M059J (cell line): Measurements from ENCODE around the gene PSAT1. TPM values are rescaled to one million over a fixed set of nuclear protein-coding genes. Genes with fewer than 3 reads are reported as not detected.

ENCODE experiments used
- DNase-seq: peaks from one replicate; pipeline ENCODE4 v3.0.0-alpha.2; 2012; ENCODE audit warnings: low read depth
- total RNA-seq: library from RNA; depleted of rRNA; stranded (reverse); fragments of >200 nt; shearing (Covaris generic); gene quantifications from 2 replicates; pipeline ENCODE4 v1.2.3, GENCODE V29; 2014

PSAT1 gene
- total RNA-seq, 1 experiment from 2014 or later: 82.0 TPM

GRCh38 chr9:78292716-78293497, 4.0 kb upstream of the PSAT1 start:
- no peak for DNase-seq

DNA sequence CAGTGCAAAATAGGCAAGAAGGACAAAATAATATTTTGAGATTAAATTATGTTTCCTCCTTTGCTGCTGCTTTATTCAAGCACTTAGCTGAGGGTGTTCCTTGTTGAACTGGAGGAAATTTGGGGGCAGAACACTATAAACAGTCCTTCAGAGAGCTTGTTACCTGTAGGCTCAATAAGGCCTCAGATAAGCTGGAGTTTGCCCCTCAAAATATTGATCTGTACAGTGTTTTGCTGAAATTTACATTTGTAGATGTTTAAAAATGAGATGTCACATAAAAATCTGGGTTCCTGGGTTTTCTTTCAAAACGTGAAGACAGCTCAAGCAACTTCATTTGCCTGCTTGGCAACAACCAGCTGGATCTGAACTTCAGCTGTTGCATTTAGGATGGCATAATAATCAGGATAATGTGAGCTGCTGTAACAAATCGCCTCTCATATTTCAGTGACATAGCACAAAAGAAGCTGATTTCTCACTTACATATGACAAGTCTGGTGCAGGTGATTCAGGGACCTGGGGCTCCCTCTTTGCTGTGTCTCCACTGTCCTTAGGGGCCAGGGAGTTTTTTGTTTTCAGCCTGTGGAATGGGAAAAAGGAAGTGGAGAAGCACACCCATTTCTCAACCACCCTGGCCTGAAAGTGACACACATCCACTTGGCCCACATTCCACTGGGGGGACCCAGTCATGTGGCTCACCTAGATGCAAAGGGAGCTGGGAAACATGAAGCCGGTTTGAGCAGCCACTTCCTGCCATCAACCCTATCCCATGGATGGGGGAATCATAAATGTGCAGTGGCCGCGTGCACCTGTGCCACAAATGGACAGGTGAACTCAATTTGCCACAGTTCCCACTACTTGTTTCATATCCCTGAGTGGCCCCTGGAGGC, 2.4 kb upstream of the PSAT1 start:
- no peak for DNase-seq

DNA sequence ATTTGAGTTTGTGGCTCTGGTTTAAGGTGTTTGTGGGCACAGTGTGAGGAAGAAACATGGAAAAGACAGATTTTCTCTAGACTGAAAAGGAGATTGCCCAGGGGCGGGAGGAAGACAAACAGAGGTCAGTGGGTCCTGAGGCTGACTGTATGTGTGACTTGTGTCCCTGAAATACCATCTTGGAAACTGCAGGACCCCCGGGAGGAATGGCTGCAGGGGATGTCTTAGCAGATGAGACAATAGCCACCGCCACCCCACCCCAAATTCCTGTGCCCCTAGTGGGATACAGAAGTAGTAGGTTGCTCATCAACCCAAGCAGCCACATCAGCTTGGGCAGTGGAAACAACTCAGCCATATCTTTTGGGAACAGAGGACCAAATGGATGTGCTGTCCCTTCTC, 1.7 kb upstream of the PSAT1 start:
- no peak for DNase-seq

- no peak for DNase-seq
These were observed 1.2 kb upstream of the PSAT1 start for GRCh38 chr9:78295731-78296130.

DNA sequence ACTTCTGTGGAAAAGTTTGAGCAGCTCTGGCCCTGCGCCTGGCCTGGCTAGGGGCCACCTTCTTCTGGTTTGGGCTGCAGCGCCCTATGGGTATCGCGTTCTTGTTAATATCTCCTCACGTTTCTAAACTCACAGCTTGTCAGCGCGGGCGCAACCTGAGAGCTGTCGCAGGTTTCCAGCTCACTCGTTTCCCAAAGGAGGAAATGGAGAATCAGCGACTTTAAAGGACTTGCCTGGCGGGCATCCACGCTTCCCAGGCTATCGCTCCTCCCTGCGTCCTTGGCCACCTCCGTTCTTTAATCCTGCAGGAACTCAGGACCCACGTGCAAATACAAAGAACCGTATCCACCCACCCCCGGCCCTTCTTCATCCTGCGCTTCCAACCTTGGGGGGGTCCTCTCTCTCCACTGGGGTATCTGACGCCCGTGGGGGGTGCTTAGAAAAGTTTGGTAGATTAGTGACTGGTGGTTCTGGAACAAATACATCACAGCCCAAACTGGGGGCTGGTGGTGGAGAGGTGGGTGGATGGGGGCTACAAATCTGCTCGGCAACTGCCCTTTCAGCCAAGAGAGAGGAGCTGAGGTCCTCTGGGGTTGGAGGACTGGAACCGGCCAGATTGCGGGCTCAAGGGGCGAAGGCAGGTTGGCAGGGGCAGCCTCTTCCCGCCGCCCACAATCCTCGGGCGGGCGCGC, 578 bp upstream of the PSAT1 start:
- DNase-seq: peak; percentile 84

DNA sequence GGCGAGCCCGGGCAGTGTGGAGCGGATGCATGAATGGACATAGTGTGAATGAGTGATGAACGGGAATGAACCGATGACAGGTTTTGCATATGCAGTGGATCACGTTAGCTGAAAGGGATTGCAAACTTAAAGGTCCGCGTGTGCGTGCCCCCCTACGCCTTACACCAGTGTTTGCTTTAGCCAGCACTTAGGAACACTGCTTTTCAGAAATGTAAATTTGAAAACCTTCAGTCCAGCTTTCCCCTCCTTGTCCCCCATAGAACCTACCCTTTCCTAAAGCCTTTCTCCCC, 692 bp downstream of the PSAT1 start:
- DNase-seq: no peak

- DNase-seq: peak; percentile 4
These were observed 1.3 kb downstream of the PSAT1 start for GRCh38 chr9:78298046-78298765.

- no peak for DNase-seq
These were observed 3.3 kb downstream of the PSAT1 start for GRCh38 chr9:78300209-78300608.

GRCh38 chr9:78301466-78301865, 4.5 kb downstream of the PSAT1 start:
- DNase-seq: no peak

DNA sequence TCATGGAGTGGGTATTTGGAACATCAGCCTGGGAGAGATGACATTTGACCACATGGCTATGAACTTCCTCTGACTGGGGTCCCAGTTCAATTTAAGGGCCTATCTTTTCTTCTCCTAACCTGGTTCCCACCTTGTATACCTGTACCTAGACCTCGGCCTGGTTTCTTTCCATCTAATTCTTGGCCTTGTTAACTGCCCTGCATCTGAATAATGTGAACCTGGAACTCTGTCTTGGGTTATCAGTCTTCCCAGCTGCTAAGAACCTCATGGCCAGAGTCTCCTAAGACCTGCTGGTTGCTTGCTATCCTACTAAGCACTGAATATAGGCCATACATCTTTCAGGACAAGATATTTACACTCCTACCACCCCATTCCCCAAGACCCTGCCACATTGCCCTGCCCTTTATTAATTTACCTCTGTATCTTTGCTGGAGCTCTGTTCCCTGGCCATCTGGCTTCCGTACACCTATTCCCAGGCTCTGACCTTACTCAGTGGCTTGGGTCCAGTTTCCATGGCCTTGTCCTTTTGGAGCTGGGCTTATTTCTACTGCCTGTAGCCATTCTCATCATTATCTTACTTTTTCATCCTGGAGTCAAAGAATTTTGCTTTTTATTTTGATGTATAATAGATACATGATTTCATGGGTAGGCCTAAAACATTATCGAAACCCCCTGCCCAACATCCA, 6.6 kb downstream of the PSAT1 start:
- no peak for DNase-seq

- no peak for DNase-seq
These were observed 7.4 kb downstream of the PSAT1 start for GRCh38 chr9:78304357-78304756.

DNA sequence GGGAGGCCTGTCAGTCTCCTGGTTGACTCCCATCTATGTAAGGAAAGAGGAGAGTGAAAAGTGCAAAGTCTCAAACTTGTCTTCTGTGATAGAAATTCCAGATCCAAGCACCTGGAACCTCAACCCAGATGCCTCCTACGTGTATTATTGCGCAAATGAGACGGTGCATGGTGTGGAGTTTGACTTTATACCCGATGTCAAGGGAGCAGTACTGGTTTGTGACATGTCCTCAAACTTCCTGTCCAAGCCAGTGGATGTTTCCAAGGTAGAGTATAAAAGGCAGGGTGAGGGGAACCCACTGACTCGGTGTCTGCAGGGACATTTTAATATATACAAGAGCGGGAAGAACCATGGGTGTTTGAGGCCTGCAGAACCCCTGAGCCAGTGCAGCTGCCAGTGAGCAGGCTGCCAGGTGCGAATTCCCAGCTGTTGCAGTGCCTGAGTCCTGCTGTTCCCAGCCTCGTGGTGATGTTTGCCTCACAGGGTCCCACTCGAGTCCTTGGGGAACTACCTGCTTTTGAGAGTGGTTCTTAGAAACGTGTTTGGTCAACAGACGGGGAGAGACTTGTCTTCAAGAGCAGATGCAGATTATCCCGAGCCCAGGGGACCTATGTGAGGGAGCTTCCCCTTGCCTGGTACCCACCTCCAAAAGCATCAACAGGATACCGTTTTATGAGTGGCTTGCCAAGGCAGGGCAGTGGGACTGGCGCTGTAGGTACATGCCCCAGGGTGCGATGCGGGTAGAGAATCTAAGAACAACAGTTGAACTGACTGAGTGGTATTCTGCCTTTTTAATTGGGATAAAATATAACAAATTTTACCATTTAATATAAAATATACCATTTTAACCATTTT, 9.5 kb downstream of the PSAT1 start:
- no peak for DNase-seq

- no peak for DNase-seq
These were observed 10.4 kb downstream of the PSAT1 start for GRCh38 chr9:78307360-78307759.

DNA sequence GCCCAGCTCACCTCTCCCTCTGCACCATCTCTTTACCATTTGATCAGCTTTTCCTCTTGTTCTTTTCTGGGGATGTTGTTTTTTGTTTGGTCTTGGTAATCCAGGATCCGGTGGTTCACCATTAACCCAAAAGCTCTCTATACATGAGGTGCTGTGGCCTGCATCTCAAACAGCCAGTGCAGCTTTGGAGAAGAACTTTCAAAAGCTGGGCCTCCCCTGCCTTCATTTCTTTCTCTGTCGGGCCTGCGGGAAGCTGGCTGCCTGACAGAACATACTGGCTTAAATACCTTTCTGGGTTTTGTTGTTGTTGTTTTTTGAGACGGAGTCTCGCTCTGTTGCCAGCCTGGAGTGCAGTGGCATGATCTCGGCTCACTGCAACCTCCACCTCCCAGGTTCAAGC, 12.1 kb downstream of the PSAT1 start:
- DNase-seq: no peak

- DNase-seq: no peak
These were observed 14.2 kb downstream of the PSAT1 start for GRCh38 chr9:78311075-78311474.

DNA sequence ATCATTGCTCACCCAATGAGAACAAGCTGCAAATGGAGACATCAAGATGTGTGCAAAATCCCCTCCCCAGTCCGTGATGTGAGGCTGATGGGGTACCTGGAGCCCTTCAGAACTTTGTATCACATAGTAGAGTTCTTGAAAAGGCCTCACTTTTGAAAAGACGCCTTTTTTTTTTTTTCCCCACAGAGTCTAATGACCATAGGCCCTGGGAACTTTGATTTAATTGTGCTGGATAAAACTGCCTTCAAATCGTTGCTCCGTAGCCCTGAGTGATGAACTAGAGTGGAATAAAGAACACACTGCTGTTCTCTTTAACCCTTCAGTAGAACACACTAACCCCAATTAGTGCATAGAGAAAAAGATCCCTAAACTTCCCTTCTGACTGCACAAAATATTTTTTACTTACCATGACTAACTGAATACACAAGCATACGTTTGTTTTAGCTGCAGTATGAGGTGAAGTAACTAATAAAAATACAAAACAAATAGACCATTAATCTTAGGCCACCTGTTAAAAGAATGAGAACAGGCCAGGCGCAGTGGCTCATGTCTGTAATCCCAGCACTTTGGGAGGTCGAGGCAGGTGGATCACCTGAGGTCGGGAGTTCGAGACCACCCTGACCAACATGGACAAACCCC, 15.1 kb downstream of the PSAT1 start:
- no peak for DNase-seq

GRCh38 chr9:78314550-78314949, 17.6 kb downstream of the PSAT1 start:
- DNase-seq: no peak

DNA sequence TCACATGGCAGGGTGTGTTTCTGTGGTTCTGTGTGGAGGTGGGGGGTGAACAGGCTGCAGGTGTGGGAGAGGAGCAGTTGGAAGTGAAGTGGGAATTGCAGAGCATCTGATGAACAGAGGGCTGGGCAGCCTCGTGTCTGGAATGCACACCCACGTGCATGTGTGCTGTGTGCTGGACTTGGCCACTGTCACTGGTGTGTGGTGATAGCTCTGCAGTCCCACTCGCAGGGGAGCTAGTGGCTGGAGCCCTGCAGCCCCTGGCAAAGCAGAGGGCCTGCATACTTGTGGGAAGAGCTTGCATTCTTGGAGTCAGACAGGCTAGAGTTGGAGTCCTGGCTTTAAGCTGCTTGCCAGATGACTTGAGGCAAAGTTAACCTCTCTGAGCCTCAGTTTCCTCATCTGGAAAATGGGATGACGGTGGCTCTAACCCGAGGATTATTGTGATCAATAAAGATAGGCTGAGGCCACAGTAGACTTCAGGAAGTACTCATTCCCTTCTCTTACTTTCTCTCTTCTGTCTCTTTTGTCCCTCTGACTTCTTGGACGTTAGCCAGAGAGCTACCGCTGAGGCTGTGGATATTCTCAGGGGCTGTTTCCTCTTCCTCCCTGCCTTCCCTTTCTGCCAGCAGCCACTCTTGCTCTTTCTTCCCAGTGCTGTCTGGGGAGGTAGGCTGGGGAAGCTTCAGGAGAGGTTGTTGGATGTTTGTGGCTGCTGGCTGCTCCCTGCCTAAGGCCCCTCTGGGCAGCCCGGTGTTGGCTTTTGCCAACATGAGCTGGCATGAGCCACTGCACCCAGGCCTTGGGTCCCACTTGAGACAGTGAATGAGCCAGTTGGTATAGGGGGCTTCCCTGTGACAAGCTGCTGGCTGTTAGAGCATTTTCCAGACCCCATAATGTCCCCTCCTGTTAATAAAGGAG, 18.3 kb downstream of the PSAT1 start:
- peak; percentile 17 for DNase-seq
